Endothelial cell of umbilical vein (primary cell): ENCODE results near the gene MTR.

Source experiments
- EZH2 ChIP-seq: IDR thresholded peaks from 2 replicates; pipeline ENCODE4 v1.6.1; 2012; ENCODE audit warnings: borderline replicate concordance, low read depth, mild to moderate bottlenecking, moderate library complexity, low read length, inconsistent platforms; ENCODE audit not compliant: severe bottlenecking
- FOS ChIP-seq: IDR thresholded peaks from 2 replicates; pipeline ENCODE4 v1.6.1; 2011; ENCODE audit warnings: mild to moderate bottlenecking, low read length, moderate library complexity, borderline replicate concordance; ENCODE audit not compliant: insufficient read depth
- JUN ChIP-seq: IDR thresholded peaks from 2 replicates; pipeline ENCODE4 v1.6.1; 2011; ENCODE audit warnings: borderline replicate concordance, low read depth; ENCODE audit not compliant: insufficient read length, insufficient read depth
- MYC ChIP-seq: IDR thresholded peaks from one replicate; pipeline ENCODE4 v1.6.1; 2011; ENCODE audit warnings: mild to moderate bottlenecking, low read depth, low read length
- POLR2A ChIP-seq: IDR thresholded peaks from 2 replicates; pipeline ENCODE4 v1.6.1; 2012; ENCODE audit warnings: low read depth, mild to moderate bottlenecking, control low read depth, low read length
- TF ChIP-seq, protein P1 (sequence below), 2 donors: IDR thresholded peaks; 1 replicate in 1 of 2; 2 replicates in 1 of 2; pipeline ENCODE4 v1.5.1; 2011; ENCODE audit warnings: low read length in 2 of 2, mild to moderate bottlenecking in 2 of 2, moderate library complexity in 2 of 2, control low read depth in 1 of 2, inconsistent platforms in 1 of 2, low read depth in 1 of 2; ENCODE audit not compliant: insufficient read depth in 1 of 2; ENCODE audit errors: extremely low read depth in 1 of 2
- TF ChIP-seq, protein P2 (sequence below): IDR thresholded peaks from 2 replicates; pipeline ENCODE4 v1.6.1; 2011; ENCODE audit not compliant: insufficient read depth, insufficient read length

DNA sequence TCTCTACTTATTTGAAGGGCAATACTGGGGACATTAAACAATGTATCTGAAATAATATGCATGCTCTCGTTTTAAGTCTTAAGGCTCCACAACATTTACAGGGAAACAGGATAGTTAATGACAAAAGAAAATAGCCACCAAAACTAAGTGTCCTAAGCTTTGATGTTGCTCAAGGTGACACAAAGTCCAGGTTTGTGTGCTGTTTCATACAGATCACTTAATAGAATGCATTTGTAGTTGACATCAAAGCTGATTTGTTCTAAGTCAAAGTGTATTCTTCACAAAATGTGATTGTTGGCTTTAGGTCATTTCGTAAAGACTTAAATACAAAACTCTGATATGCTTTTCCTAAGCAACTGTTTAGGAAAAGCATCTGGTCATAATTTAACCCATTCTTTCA lies 37.5 kb upstream of the MTR start:
- TF ChIP-seq, protein P1, sequence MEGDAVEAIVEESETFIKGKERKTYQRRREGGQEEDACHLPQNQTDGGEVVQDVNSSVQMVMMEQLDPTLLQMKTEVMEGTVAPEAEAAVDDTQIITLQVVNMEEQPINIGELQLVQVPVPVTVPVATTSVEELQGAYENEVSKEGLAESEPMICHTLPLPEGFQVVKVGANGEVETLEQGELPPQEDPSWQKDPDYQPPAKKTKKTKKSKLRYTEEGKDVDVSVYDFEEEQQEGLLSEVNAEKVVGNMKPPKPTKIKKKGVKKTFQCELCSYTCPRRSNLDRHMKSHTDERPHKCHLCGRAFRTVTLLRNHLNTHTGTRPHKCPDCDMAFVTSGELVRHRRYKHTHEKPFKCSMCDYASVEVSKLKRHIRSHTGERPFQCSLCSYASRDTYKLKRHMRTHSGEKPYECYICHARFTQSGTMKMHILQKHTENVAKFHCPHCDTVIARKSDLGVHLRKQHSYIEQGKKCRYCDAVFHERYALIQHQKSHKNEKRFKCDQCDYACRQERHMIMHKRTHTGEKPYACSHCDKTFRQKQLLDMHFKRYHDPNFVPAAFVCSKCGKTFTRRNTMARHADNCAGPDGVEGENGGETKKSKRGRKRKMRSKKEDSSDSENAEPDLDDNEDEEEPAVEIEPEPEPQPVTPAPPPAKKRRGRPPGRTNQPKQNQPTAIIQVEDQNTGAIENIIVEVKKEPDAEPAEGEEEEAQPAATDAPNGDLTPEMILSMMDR (IDR thresholded peaks at IDR 0.05; ENCODE audit: extremely low read depth in 1 of 2, insufficient read depth in 1 of 2, low read depth in 1 of 2, low read length in 2 of 2), result no peak
- no peak for TF ChIP-seq EZH2
- no peak for TF ChIP-seq POLR2A
- TF ChIP-seq MYC, result no peak
- TF ChIP-seq JUN, result no peak
- TF ChIP-seq, protein P2, sequence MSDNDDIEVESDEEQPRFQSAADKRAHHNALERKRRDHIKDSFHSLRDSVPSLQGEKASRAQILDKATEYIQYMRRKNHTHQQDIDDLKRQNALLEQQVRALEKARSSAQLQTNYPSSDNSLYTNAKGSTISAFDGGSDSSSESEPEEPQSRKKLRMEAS, result no peak
- TF ChIP-seq FOS, result no peak
